Chondrocyte (in vitro differentiated cells): ENCODE measurements around the gene CGB3. TPM values are rescaled to one million over a fixed set of nuclear protein-coding genes. Genes with fewer than 3 reads are reported as not detected.

Source experiments
- DNase-seq: peaks from one replicate; pipeline ENCODE4 v3.0.0; 2021; ENCODE audit warnings: mixed read lengths, low spot score
- H3K27ac Mint-ChIP-seq: one replicate; pipeline ENCODE4 v1.8.0; 2021; ENCODE audit warnings: mild to moderate bottlenecking, moderate library complexity, mixed read lengths; ENCODE audit not compliant: unreplicated experiment
- H3K27me3 Mint-ChIP-seq: 2 replicates; pipeline ENCODE4 v1.8.0; 2021; ENCODE audit warnings: low read depth, mixed read lengths
- H3K36me3 Mint-ChIP-seq: 2 replicates; pipeline ENCODE4 v1.8.0; 2021; ENCODE audit warnings: low read depth, mixed read lengths
- H3K4me1 Mint-ChIP-seq: 2 replicates; pipeline ENCODE4 v1.8.0; 2021; ENCODE audit warnings: low read depth, mild to moderate bottlenecking, mixed read lengths
- H3K4me3 Mint-ChIP-seq: one replicate; pipeline ENCODE4 v1.8.0; 2021; ENCODE audit warnings: mild to moderate bottlenecking, moderate library complexity, mixed read lengths; ENCODE audit not compliant: unreplicated experiment
- H3K9me3 Mint-ChIP-seq: 2 replicates; pipeline ENCODE4 v1.8.0; 2021; ENCODE audit warnings: low read depth, mixed read lengths
- CTCF ChIP-seq: fragments of 200-600 bp; sonication (generic); IDR thresholded peaks from 2 replicates; pipeline ENCODE4 v1.5.0; 2021; ENCODE audit warnings: antibody characterized with exemption, mild to moderate bottlenecking, moderate library complexity
- total RNA-seq: library from RNA; stranded (reverse); gene quantifications from 3 replicates; pipeline ENCODE4 v1.2.1, GENCODE V29; 2021

CGB3 gene
- total RNA-seq, 1 donor from 2014 or later: not detected

GRCh38 chr19:49065905-49066512 is 41.9 kb upstream of the CGB3 start:
- no peak overlapping the region for H3K4me3 Mint-ChIP-seq
- H3K4me1 Mint-ChIP-seq: peaks cover 12% of the 10 kb centered on the region
- no peak overlapping the region for H3K27ac Mint-ChIP-seq
- no peak for DNase-seq
- TF ChIP-seq CTCF: no peak
- peaks cover 6% of the 10 kb centered on the region for H3K9me3 Mint-ChIP-seq
- peaks cover 3% of the 10 kb centered on the region for H3K36me3 Mint-ChIP-seq
- peaks cover 7% of the 10 kb centered on the region for H3K27me3 Mint-ChIP-seq

- Mint-ChIP-seq H3K4me3 (peak within 1 kb of the TSS; percentile 40), H3K27me3 (peaks cover 2% of the 10 kb centered on the region), H3K9me3 (peaks cover 6% of the 10 kb centered on the region), H3K36me3 (no peaks in the 10 kb centered on the region), H3K4me1 (peaks cover 12% of the 10 kb centered on the region), H3K27ac (peak within 1 kb of the TSS; percentile 36)
- no peak for DNase-seq
- no peak for TF ChIP-seq CTCF
Measured at GRCh38 chr19:49064768-49065611, 40.9 kb upstream of the CGB3 start, which contains the start of gene NTF4. Gene NTF4 (minus strand): TSS chr19:49064818. CDS start chr19:49061997, 2,821 bp downstream.

GRCh38 chr19:49064029-49064629 is 40.0 kb upstream of the CGB3 start:
- H3K27me3 Mint-ChIP-seq: peaks cover 2% of the 10 kb centered on the region
- peaks cover 12% of the 10 kb centered on the region for H3K4me1 Mint-ChIP-seq
- H3K4me3 Mint-ChIP-seq: peak overlapping the region; percentile 40
- no peaks in the 10 kb centered on the region for H3K36me3 Mint-ChIP-seq
- no peak for DNase-seq
- TF ChIP-seq CTCF: no peak
- no peak overlapping the region for H3K27ac Mint-ChIP-seq
- H3K9me3 Mint-ChIP-seq: no peaks in the 10 kb centered on the region

GRCh38 chr19:49061445-49061844 is 37.3 kb upstream of the CGB3 start:
- no peak for DNase-seq
- H3K9me3 Mint-ChIP-seq: no peaks in the 10 kb centered on the region
- no peaks in the 10 kb centered on the region for H3K36me3 Mint-ChIP-seq
- TF ChIP-seq CTCF: no peak
- no peak overlapping the region for H3K4me3 Mint-ChIP-seq
- H3K27ac Mint-ChIP-seq: no peak overlapping the region
- peaks cover 27% of the 10 kb centered on the region for H3K4me1 Mint-ChIP-seq
- H3K27me3 Mint-ChIP-seq: peaks cover 2% of the 10 kb centered on the region

- Mint-ChIP-seq H3K4me3 (no peak overlapping the region), H3K27me3 (peaks cover 2% of the 10 kb centered on the region), H3K9me3 (no peaks in the 10 kb centered on the region)
Measured at GRCh38 chr19:49061000-49061399, 36.9 kb upstream of the CGB3 start.

More at GRCh38 chr19:49061000-49061399, 36.9 kb upstream of the CGB3 start:
- Mint-ChIP-seq H3K4me1 (peaks cover 31% of the 10 kb centered on the region), H3K27ac (no peak overlapping the region), H3K36me3 (no peaks in the 10 kb centered on the region)
- no peak for DNase-seq
- TF ChIP-seq CTCF: no peak
